GM12801 (cell line): ENCODE measurements around the gene COBLL1.

Experiments
- TF ChIP-seq, protein P1 (sequence below): IDR thresholded peaks from one replicate; pipeline ENCODE4 v1.5.1; 2011; ENCODE audit warnings: control low read depth; ENCODE audit not compliant: insufficient read length; ENCODE audit errors: extremely low read depth

COBLL1 gene

DNA sequence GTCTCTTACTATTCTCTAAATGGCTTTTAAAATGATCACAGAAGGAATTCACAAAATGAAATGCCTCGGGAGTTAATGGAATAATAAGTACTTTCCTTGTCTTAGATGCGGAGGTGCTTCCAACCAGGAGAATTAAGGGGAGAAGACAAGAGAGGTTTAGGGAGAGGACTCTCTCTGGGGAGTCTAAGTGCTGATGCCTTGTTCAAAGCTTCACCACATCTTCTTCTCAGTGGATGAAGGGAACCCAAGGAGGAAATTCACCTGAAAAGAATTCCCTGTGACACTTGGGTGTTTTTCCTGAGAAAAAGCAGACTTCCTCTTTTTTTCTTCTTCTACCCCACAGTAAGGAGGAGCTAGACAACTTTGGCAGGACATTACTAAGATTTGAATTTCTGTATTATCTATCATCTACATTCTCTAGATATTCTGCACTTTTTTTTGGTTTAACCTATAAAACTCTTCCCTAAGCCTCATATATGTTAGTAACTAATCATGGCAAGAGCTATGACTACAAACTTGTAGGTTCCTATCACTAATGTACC lies 150.2 kb downstream of the COBLL1 start:
- TF ChIP-seq, protein P1, sequence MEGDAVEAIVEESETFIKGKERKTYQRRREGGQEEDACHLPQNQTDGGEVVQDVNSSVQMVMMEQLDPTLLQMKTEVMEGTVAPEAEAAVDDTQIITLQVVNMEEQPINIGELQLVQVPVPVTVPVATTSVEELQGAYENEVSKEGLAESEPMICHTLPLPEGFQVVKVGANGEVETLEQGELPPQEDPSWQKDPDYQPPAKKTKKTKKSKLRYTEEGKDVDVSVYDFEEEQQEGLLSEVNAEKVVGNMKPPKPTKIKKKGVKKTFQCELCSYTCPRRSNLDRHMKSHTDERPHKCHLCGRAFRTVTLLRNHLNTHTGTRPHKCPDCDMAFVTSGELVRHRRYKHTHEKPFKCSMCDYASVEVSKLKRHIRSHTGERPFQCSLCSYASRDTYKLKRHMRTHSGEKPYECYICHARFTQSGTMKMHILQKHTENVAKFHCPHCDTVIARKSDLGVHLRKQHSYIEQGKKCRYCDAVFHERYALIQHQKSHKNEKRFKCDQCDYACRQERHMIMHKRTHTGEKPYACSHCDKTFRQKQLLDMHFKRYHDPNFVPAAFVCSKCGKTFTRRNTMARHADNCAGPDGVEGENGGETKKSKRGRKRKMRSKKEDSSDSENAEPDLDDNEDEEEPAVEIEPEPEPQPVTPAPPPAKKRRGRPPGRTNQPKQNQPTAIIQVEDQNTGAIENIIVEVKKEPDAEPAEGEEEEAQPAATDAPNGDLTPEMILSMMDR, result no peak

DNA sequence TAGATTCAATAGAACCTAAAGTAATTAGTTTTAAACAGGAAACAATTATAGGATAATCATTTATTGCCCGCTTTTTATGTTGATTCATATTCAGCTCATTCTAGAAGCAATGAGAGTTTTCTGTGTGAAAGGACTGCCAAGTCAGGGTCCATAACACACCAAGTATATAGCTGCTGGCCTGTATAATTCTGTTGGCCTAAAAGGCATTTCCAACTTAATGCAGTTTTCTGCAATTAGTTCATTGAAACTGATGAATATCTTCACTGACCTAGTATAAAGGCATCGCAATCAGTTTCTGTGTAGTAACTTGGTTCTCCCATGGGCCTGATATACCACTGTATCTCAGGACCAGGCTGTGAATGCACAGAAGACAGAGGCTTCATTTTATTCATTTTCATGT lies 151.3 kb downstream of the COBLL1 start:
- TF ChIP-seq, protein P1, result no peak

DNA sequence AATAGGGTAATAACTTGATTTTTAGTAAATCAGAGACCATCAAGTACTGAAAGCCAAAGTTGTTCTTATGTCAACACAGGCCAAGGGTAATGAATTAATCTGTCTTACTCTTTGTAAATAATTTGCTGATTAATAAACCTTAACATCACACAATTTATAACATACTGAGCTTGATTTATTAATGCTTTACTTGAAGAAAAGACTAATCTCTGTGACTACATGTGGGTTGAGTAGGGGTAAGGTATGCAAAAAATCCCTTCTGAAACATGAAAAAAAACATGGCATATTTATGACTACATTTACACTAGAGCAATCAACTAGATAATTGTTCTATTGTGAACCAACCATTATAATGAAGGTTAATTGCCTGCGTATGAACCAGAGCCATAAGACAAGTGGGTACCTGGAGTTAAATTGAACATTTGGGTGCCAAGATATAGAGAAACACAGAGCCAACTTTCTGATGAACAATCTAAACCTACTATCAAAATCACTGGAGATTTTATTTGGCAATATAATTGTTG lies 152.7 kb downstream of the COBLL1 start:
- TF ChIP-seq, protein P1, result no peak

DNA sequence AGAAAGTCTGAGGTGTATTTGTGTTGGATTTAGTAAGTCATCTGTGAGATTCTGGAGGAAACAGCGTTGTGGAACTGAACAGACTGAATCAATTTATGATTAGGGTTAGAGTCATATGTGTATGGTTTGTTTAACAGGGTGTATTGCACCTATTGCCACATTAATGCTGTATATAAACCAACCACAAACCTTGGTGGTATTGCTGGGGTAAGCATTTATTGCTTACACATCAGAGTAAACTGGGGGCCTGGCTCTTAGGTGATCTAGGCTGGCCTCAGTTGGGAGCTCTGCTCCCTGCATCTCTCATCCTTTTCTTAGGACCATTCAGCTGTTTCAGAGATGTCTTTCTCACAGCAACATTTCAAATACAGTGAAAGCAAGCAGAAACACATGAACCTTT lies 160.6 kb downstream of the COBLL1 start:
- TF ChIP-seq, protein P1, result no peak

DNA sequence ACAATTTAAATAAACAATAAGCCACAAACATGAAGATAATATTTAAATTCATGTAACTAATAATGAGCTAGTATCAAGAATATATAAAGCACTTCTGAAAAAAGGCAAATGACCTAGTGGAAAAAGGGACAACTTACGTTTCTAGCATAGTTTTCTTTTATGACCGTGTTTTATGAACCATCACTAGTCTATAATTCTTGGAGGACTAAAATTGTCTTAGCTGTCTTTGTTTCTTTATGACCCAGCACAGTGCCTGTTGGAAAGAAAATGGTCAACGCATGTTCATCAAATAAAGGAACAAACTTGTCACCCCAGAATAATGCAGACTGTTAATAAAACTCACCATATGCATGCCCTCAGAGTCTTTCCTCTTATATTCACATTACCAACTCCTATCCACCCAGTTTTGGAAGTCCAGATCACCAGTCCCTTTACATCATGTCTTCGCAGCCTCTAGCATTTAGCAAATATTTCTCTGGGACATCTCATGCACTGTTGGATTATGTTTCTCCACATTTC lies 162.9 kb downstream of the COBLL1 start:
- TF ChIP-seq, protein P1, result no peak

DNA sequence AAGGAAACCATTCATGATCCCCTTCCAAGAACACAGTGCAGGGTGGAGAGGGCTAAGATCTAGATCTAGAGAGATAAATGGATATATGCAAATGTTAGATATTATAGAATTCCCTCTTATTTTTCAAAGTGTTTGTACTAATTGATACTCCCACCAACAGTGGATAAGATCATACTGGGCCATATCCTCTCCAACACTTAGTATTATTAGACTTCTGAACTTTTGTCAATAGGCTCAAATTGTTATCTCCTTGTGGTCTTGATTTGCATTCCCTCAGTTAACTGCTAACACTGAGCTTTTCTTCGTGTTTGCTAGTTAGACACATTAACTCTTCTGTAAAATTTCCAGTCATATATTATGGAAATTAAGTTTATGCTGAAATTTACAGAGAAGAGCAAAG lies 163.9 kb downstream of the COBLL1 start:
- TF ChIP-seq, protein P1, result no peak

DNA sequence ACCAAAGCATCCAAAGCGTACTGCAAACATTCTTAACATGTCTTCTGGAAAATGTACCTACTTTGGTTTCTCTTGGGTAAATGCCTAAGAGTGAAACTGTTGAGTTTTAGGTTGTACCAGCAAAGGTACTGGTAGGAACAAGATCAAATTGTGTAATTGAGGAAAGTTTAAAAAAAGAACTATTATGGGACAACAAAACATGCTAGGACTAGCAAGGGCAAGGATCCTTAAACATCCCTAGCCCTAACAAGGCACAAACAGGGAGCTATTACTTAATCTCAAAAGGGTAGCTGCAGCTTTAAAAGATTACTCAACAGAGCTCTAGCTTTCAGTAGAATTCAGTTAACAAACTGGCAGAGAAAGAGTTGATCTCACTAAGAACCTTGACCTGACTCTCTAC lies 164.4 kb downstream of the COBLL1 start:
- TF ChIP-seq, protein P1, result no peak

DNA sequence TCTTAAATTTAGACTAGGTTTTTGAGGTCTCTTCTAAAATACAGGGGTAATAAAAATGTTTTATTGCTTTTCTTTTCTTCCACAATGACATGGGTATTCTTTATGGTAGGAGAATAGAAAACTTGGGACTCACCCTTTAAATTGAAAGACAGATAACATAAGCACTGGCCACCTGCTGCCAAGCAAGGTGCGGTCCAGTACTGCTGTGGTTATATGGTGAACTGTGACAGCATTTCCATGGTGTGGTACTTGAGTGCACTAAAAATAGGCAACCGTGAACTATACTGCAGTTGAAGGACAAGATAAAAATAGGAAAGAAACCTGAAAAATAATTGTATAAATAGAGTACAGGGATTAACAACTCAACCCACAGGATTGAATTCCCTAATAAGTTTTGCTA lies 165.9 kb downstream of the COBLL1 start:
- TF ChIP-seq, protein P1, result no peak
